ENCODE measurements around the gene RRP1B.
"Not testable (repeated sequence)": the region's sequence is repeated elsewhere in the genome, so short reads cannot be mapped to it uniquely, and the experiment has no call there.

RRP1B gene

DNA sequence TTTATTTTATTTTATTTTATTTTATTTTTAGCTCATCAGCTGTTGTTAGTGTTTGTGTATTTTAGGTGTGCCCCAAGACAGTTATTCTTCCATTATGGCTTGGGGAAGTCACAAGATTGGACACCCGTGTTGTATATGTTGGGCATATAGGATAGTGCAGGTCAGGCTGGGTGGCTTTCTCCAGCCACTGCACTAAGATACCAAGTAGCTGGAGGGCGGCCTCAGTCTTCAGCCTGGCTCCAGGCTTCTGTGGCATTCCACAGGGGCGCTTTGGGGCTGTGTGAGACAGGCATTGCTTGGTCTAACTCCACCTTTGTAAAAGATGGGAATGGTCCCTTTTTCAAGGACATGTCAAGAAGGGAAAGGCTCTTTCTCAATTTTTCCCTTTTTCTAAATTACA is 16.5 kb downstream of the RRP1B start:
- DNase-seq (ENCODE audit: low spot score), result no peak

DNA sequence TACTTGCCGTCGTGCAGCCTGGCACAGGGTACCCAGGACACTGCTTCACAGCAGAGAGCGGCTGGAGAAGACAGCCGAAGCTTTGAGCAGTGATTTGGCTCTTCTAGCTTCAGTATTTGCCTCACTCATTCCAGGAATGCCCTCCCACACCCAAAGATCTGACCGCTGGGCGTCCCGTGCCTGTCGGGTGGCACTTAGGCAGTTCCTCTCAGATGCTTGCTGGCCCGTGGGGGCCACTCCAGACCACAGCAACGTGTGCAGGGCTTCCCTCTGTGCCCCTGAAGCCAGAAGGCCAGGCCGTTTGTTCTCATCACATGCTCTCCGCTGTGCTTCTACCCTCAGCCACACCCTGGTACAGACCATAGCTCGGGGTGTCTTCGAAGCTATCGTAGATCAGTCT is 17.0 kb downstream of the RRP1B start:
- DNase-seq (ENCODE audit: low spot score), result no peak

DNA sequence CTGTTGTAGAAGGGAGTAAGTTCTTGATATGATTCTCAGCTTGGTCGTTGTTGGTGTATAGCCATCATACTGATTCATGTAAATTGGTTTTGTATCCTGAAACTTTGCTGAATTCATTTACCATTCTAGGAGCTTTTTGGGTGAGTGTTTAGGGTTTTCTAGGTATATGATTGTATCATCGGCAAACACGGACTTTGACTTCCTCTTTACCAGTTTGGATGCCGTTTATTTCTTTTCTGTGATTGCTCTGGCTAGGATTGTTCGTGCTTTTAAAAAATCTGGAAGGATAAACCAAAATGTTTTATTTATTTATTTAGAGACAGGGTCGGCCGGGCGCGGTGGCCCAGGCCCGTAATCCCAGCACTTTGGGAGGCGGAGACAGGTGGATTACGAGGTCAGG is 20.6 kb downstream of the RRP1B start:
- DNase-seq (ENCODE audit: low spot score), result no peak

DNA sequence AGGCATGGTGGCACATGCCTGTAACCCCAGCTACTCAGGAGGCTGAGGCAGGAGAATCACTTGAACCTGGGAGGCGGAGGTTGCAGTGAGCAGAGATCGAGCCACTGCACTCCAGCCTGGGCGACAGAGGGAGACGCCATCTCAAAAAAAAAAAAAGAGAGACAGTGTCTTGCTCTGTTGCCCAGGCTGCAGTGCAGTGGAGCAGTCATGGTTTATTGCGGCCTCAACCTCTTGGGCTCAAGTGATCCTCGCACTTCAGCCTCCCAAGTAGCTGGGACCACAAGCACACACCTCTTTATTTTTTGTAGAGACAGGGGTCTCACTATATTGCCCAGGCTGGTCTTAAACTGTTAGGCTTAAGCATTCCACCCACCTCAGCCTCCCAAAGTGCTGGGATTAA is 21.1 kb downstream of the RRP1B start:
- not testable (repeated sequence) for DNase-seq (ENCODE audit: low spot score)

DNA sequence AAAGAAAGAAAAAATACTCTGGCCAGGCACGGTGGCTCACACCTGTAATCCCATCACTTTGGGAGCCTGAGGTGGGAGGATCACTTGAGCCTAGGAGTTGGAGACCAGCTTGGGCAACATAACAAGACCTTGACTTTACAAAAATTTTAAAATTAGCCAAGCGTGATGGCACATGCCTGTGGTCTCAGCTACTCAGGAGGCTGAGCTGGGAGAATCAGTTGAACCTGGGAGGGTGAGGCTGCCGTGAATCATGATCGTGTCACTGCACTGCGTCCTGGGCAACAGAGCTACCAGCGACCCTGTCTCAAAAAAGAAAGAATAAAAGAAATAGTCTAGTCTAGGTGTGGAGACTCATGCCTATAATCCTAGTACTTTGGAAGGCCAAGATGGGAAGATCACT is 22.3 kb downstream of the RRP1B start:
- no peak for DNase-seq (ENCODE audit: low spot score)

DNA sequence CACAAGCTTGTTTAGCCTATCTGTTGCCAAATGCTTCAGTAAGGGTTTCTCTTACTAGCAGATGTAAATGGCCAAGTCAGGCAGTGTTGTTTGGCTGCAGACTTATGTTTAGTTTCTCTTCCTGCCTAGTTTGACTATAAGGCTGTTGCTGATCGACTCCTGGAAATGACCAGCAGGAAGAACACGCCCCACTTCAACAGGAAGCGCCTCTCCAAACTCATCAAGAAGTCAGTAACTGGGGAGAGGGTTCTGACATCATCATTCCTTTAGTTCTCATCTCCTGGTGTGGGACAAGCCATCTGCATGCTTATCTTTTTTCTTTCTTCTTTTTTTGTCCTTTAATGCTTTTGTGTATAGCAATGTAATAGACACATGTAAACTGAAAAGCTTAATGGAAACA is 25.1 kb downstream of the RRP1B start:
- DNase-seq (ENCODE audit: low spot score), result no peak

DNA sequence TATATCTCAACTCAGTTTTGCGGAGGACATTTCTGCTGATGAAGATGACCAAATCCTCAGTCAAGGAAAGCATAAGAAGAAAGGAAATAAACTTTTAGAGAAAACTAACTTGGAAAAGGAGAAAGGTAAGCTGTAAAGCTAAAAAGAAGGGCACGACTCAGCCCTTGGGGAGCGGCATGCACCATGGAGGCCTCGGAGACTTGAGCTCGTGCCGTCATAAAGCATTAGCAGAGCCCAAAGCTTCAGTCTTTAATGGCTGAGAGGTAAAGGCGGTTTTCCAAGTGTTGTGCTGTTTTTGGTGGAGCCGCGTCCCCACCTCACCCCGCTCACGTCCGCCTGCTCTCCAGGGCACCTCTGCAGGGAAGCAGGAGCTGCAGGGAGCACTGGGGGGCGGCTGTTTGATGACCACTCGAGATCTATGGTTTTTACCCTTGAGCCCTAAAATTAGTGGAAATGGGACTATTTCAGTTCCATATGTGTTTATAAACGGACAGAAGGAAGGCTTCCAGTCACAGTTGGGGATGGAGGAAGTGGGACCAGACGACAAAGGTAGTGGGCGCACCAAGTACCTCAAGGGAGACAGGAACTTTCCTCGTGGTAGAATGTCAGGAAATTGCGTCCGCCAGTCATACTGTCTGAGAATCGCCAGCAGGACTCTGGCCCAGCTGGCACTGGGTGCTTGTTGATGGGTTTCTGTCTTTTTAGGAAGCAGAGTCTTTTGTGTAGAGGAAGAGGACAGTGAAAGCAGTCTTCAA is 27.6 kb downstream of the RRP1B start:
- DNase-seq (ENCODE audit: low spot score), result no peak

DNA sequence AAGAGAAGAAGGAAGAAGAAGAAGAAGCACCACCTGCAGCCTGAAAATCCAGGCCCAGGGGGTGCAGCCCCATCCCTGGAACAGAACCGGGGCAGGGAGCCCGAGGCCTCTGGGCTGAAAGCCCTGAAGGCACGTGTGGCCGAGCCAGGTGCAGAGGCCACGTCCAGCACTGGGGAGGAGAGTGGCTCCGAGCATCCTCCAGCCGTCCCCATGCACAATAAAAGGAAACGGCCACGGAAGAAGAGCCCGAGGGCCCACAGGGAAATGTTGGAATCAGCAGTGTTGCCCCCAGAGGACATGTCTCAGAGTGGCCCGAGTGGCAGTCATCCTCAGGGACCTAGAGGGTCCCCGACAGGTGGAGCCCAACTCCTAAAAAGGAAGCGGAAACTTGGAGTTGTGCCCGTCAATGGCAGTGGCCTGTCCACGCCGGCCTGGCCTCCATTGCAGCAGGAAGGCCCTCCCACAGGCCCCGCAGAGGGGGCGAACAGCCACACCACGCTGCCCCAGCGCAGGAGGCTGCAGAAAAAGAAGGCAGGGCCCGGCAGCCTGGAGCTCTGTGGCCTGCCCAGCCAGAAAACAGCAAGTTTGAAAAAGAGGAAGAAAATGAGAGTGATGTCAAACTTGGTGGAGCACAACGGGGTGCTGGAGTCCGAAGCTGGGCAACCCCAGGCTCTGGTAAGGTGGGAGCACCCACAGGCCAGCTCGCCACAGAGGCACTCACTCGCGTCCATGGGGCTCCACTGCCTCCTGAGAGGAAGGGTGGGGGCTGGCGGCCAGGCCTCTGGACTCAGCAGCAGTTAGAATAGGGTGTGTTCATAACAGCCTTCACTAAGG is 28.4 kb downstream of the RRP1B start:
- DNase-seq (ENCODE audit: low spot score), result no peak

DNA sequence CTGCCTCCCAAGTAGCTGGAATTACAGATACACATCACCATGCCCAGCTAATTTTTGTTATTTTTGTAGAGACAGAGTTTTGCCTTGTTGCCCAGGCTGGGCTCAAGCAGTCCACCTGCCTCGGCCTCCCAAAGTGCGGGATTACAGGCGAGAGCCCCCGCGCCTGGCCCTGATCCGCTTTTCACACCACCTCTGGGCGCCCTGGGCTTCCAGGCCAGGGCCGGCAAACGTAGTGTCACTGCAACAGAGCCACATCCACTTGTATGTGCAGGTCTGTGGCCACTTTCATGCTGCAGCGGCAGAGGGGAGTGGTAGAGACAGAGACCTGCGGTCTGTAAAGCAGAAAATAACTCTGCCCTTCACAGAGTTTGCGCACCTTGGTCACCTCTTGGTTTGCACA is 29.5 kb downstream of the RRP1B start:
- DNase-seq (ENCODE audit: low spot score), result no peak

DNA sequence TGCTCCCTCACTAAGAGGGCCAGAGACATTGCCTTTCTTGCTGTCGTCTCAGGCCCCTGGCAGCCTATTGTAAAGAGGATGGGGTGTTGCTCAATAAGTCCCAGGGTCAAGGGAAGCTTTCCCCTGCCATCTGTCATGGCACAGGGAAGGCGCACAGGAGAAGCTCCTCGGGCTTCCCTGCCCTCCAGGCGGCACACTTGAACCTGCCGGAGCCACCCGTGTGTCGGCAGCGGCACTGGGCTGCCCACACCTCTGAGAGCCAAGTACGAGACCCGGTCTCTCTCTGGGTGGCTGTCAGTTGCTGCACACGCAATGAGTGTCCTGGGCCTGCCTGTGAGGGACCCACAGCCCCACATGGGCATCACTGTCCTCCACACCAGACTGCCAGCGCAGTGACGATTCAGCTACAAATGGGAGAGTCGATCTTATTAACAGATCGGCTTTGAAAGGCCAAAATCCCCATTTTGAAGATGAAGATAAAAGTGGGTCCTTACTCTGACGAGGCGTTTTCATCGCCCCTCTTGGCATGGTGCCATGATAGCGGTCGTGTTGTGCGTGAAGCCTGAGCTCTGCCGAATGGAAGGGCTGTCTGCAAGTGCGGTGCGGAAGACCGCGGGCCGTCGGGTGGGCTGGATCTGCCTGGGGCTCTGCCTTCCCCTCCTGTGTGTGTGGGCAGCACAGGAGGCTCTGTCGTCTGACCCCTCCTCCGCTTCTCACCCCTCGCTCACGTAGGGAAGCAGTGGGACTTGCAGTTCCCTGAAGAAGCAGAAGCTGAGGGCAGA is 30.4 kb downstream of the RRP1B start:
- no peak for DNase-seq (ENCODE audit: low spot score)

DNA sequence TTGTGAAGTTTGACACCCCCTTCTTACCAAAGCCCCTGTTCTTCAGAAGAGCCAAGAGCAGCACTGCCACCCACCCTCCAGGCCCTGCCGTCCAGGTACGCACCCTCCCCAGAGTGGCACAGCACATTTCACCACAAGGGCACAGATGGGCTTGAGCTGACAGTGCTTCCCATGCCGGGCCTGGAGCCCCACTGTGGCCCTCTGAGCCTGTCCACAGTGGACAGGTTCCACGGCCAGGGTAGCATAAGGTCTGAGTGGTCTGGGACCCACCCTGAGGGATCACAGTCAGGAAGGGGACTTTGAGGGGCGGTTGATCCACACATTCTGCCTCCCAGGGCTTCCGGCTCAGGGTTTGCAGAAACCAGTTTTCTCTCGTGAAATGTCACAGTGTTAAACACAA is 31.0 kb downstream of the RRP1B start:
- DNase-seq (ENCODE audit: low spot score), result no peak

DNA sequence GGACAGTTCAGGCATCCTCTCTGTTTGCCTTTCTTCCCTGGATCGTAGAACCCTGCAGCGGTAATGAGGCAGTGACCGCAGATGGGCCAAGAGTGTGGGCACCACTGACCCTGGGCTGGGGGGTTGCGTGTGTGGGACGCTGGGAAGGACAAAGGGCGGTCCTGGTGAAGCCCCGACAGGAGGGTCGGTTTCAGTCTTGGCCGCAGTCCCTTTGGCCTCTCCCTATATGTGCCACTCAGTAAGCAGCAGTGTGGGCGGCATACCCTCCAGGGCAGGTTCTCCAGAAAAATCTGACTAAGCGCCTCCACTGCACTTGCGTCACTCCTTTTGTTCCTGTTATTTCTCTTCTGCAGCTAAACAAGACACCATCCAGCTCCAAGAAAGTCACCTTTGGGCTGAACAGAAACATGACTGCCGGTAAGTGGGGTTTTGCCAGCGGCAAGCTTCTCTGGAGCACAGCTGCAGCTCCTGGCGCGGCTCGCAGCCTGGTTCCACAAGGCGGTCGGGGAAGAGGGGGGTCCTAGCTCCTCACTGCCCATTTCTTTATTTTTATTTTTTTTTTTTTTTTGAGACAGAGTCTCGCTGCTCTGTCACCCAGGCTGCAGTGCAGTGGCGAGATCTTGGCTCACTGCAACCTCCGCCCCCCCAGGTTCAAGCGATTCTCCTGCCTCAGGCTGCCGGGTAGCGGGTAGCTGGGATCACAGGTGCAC is 31.9 kb downstream of the RRP1B start:
- no peak for DNase-seq (ENCODE audit: low spot score)

DNA sequence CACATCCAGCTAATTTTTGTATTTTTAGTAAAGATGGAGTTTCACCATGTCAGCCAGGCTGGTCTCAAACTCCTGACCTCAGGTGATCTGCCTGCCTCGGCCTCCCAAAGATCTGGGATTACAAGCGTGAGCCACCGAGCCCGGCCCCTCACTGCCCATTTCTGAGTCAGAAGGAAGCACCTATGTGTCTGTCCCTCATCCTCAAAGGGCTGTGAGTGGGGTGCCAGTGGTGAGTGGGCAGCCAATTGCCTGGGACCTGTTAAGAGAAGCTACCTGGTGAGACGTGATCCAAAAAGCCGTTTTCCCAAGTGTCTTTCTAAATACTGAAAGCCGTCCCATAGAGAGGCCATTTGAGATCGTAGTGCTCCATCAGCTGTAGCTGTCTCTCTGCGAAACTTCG is 32.4 kb downstream of the RRP1B start:
- DNase-seq (ENCODE audit: low spot score), result no peak

DNA sequence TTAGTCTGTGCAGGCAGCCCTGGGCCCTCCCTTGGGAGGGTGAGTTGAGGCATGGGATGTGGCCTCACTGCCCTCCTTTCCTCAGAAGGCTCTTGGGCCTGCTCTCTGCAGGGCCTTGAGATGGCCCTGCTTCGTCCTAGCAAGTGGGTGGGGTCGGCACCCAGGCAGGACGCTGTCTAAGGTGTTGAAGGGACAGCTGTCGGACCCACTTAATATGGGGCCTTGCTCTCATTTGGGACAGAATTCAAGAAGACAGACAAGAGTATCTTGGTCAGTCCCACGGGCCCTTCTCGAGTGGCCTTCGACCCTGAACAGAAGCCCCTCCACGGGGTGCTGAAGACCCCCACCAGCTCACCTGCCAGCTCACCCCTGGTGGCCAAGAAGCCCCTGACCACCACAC is 33.6 kb downstream of the RRP1B start:
- DNase-seq (ENCODE audit: low spot score), result no peak

DNA sequence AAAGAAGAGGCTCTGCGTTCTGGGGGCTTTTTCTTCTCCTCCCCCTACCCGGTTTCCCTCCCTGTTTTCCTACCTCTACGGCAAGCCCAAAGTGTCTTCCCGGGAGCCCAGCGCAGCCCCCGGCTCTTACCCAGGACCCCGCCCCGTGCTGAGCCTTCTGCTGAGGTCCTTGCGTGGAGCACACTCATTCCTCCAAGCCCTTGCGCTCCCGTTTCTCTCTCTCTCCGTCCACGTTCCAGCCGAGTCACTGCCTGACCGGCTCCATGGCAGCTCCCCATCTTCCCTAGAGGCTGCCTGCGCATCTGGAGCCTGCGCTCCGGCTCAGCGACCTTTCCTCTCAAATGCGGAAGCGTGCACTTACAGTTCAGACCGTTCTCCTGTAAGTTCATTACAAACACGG is 34.6 kb downstream of the RRP1B start:
- no peak for DNase-seq (ENCODE audit: low spot score)

DNA sequence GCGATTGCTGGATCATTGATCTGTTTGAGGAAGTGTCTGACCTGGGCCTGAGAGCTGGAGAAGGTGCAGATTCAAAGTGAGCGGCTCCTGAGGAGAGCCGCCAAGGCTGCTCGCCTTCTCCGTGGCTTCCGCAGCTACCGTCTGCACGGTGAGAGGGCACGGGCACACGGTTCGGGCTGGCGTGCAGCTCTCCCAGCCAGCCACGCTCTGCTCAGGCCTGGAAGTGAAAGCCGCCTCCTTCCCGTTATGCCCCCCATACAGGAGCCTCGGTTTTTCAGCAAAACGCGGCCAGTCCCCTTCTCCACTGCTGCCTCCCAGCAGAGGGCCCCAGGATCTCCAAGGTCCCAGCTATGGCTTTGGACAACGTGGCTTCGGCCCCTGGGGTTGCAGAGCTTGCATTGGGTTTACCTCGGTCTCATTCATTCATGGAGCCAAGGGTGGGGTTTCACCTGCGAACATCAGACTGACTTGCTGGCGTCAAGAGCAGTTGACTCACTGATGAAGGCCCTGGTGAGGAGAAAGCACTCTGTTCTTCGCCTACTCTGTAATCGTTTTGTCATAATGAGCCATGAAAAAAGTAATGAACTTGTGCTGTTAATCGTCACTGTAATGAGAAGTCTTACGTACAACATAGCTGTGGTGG is 35.2 kb downstream of the RRP1B start:
- DNase-seq (ENCODE audit: low spot score), result no peak

DNA sequence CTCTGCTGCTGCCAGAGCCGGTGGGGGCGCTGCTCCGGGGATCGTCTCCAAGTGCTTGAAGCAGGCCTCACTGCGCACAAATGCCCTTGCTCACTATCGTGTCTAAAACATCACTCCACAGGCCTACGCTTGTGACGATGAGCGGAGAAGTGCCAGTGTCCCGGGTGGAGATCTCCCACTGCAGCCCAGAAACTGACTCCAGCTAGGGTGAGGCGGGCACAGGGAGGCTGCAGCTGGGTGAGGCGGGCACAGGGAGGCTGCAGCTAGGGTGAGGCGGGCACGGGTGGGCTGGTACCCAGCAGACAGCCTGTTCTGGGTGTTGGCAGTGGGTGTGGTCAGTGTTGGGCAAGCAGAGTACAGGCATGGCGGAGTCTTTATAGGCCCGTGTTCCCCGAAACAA is 36.9 kb downstream of the RRP1B start:
- DNase-seq (ENCODE audit: low spot score), result no peak

DNA sequence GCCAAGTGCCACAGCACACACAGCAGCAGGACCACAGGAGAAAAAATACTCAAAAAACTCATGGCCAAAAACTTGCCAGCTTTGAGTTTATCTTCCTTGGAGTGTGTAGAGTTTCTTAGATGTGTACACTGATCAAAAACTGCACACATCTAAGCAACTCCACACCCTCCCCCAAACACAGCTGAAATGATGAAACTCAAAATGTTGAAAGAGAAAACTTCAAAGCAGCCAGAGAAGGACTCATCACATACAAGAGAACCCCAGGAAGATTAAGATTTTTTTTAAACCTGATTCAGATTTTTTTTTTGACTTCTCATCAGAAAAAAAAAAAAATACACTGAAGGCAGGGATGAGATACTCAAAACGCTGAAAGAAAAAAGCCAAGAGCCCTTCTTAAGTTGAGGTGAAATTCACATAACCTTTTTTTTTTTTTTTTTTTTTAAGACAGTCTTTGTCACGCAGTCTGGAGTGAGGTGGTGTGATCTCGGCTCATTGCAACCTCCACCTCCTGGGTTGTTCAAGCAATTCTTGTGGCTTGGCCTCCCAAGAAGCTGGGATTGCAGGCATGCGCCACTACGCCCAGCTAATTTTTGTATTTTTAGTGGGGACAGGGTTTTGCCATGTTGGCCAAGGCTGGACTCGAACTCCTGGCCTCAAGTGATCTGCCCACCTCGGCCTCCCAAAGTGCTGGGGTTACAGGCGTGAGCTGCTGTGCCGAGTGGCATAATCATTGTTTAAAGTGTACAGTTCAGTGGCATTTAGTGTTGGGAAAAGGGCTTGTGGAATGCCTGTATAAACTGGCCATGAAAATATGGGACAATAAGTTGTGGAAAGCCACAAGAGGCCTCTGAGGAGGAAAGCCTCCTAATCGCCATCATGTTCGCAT is 38.6 kb downstream of the RRP1B start:
- DNase-seq (ENCODE audit: low spot score), result no peak

DNA sequence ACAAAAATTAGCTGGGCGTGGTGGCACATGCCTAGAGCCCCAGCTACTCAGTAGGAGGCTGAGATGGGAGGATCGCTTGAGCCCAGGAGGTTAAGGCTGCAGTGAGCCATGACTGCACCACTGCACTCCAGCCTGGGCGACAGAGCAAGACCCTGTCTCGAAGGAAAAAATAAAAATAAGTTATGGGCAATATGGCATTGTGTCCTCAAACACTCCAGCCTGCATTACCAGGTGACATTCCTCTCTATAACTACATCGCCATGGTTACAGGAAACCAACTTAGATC is 40.1 kb downstream of the RRP1B start:
- not testable (repeated sequence) for DNase-seq (ENCODE audit: low spot score)

DNA sequence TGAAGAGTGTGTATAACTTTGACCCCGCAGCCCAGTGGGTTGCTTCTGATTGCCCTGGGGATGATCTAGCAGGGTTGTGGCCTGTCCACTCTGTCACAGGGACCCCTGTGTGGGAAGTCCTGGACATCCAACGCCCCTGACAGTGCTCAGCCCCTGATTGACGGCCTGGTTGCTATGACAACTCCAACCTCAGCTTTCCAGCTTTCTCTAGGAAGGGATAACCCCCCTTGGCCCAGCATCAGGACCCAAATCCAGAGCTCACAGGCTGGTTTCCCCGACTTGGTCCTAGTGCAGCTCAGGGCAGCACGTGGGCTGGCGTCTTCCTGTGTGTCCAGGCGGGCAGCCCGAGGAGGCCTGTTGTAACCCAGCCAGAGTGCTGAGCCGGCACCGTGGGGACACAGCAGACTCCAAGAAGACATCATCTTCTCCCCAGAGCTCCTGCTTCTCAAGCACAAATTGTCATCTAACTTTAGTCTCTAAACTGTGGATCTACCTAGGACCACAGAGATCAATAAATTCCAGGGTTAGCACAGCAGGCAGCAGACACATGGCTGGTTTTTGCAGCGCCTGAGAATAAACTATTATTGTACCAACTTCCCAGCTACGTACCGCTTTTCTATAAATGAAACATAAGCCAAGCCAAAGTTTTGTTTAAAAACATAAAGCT is 40.7 kb downstream of the RRP1B start:
- no peak for DNase-seq (ENCODE audit: low spot score)

All from activated CD4-positive, alpha-beta T cell treated with anti-CD3 and anti-CD28 coated beads, Interleukin-2, Interleukin-4, amounts not matched to agents 100 ng/mL and 50 ng/mL, durations not matched to agents 16 hours and 8 hours (primary cell).